Endothelial cell (in vitro differentiated cells): ENCODE data around the gene PTPN21. TPM values are rescaled to one million over a fixed set of nuclear protein-coding genes. Genes with fewer than 3 reads are reported as not detected.

Experiments
- DNase-seq: peaks from one replicate; pipeline ENCODE4 v3.0.0; 2021; ENCODE audit warnings: low spot score
- H3K27ac Mint-ChIP-seq: one replicate; pipeline ENCODE4 v1.8.0; 2021; ENCODE audit warnings: mixed read lengths, inconsistent platforms; ENCODE audit not compliant: unreplicated experiment
- H3K27me3 Mint-ChIP-seq: one replicate; pipeline ENCODE4 v1.8.0; 2021; ENCODE audit warnings: mild to moderate bottlenecking, moderate library complexity, mixed read lengths, inconsistent platforms; ENCODE audit not compliant: unreplicated experiment
- H3K36me3 Mint-ChIP-seq: one replicate; pipeline ENCODE4 v1.8.0; 2021; ENCODE audit warnings: mild to moderate bottlenecking, low read depth, mixed read lengths, inconsistent platforms; ENCODE audit not compliant: unreplicated experiment
- H3K4me1 Mint-ChIP-seq: one replicate; pipeline ENCODE4 v1.8.0; 2021; ENCODE audit warnings: mild to moderate bottlenecking, mixed read lengths, inconsistent platforms; ENCODE audit not compliant: unreplicated experiment
- H3K4me3 Mint-ChIP-seq: one replicate; pipeline ENCODE4 v1.8.0; 2021; ENCODE audit warnings: mild to moderate bottlenecking, mixed read lengths, inconsistent platforms; ENCODE audit not compliant: unreplicated experiment
- H3K9me3 Mint-ChIP-seq: one replicate; pipeline ENCODE4 v1.8.0; 2021; ENCODE audit warnings: mixed read lengths, inconsistent platforms; ENCODE audit not compliant: unreplicated experiment
- CTCF ChIP-seq: fragments of 200-600 bp; sonication (generic); IDR thresholded peaks from one replicate; pipeline ENCODE4 v1.5.0; 2021; ENCODE audit warnings: antibody characterized with exemption; ENCODE audit not compliant: unreplicated experiment
- total RNA-seq: library from RNA; stranded (reverse); fragmentation: NEBNext Ultra II Directional; extraction: Animal tissue kit (Norgen Biotek cat#: 25700); gene quantifications from one replicate; pipeline ENCODE4 v1.2.1, GENCODE V29; 2021; ENCODE audit not compliant: unreplicated experiment

PTPN21 gene
- total RNA-seq, 1 donor from 2014 or later, result 22.1 TPM

- no peak overlapping the region for H3K4me3 Mint-ChIP-seq
- no peak for TF ChIP-seq CTCF
- no peaks in the 10 kb centered on the region for H3K9me3 Mint-ChIP-seq
- peaks cover 15% of the 10 kb centered on the region for H3K4me1 Mint-ChIP-seq
- DNase-seq, result no peak
- no peak overlapping the region for H3K27ac Mint-ChIP-seq
- H3K27me3 Mint-ChIP-seq, result no peaks in the 10 kb centered on the region
- H3K36me3 Mint-ChIP-seq, result peaks cover 38% of the 10 kb centered on the region
These were observed 43.4 kb upstream of the PTPN21 start for GRCh38 chr14:88598097-88598675.

- Mint-ChIP-seq H3K27ac (no peak overlapping the region), H3K36me3 (peaks cover 36% of the 10 kb centered on the region), H3K9me3 (no peaks in the 10 kb centered on the region), H3K27me3 (no peaks in the 10 kb centered on the region), H3K4me3 (peak overlapping the region; percentile 37), H3K4me1 (peaks cover 15% of the 10 kb centered on the region)
- TF ChIP-seq CTCF, result no peak
- no peak for DNase-seq
These were observed 42.8 kb upstream of the PTPN21 start for GRCh38 chr14:88597601-88598000.

GRCh38 chr14:88597038-88597437, 42.2 kb upstream of the PTPN21 start:
- Mint-ChIP-seq H3K36me3 (peaks cover 34% of the 10 kb centered on the region), H3K27ac (no peak overlapping the region), H3K9me3 (no peaks in the 10 kb centered on the region), H3K4me3 (no peak overlapping the region), H3K4me1 (peaks cover 15% of the 10 kb centered on the region), H3K27me3 (no peaks in the 10 kb centered on the region)
- no peak for DNase-seq
- no peak for TF ChIP-seq CTCF

GRCh38 chr14:88592031-88592430, 37.2 kb upstream of the PTPN21 start:
- H3K27me3 Mint-ChIP-seq, result peaks cover 3% of the 10 kb centered on the region
- H3K4me3 Mint-ChIP-seq, result no peak overlapping the region
- H3K36me3 Mint-ChIP-seq, result peaks cover 23% of the 10 kb centered on the region
- no peak for TF ChIP-seq CTCF
- H3K9me3 Mint-ChIP-seq, result no peaks in the 10 kb centered on the region
- no peaks in the 10 kb centered on the region for H3K4me1 Mint-ChIP-seq
- DNase-seq, result no peak
- no peak overlapping the region for H3K27ac Mint-ChIP-seq

- DNase-seq, result no peak
- Mint-ChIP-seq H3K27me3 (peaks cover 3% of the 10 kb centered on the region), H3K27ac (no peak overlapping the region), H3K4me1 (no peaks in the 10 kb centered on the region), H3K9me3 (no peaks in the 10 kb centered on the region), H3K4me3 (peak overlapping the region; percentile 51), H3K36me3 (peaks cover 28% of the 10 kb centered on the region)
- no peak for TF ChIP-seq CTCF
These were observed 35.4 kb upstream of the PTPN21 start for GRCh38 chr14:88590173-88590572.
